Activated naive CD4-positive, alpha-beta T cell treated with anti-CD3 and anti-CD28 coated beads, Interleukin-2, amount 10 ng/mL, durations not matched to agents 7 days and 5 days (primary cell): ENCODE results near the gene TMEM134.

Experiments
- CTCF ChIA-PET: fragments of 350-600 bp; sonication (Branson Sonifier 250); formaldehyde crosslinking; loops from one replicate; lab custom pipeline; 2021; ENCODE audit warnings: antibody characterized with exemption; lab: Charles Lee
- DNase-seq: peaks from one replicate; pipeline ENCODE4 v3.0.0-alpha.2; 2020
- H3K27ac Mint-ChIP-seq: one replicate; pipeline ENCODE4 v1.8.0; 2021; ENCODE audit warnings: mild to moderate bottlenecking, moderate library complexity, mixed read lengths
- H3K27me3 Mint-ChIP-seq: one replicate; pipeline ENCODE4 v1.8.0; 2021; ENCODE audit warnings: mild to moderate bottlenecking, mixed read lengths
- H3K36me3 Mint-ChIP-seq: one replicate; pipeline ENCODE4 v1.8.0; 2021; ENCODE audit warnings: mixed read lengths
- H3K4me1 Mint-ChIP-seq: one replicate; pipeline ENCODE4 v1.8.0; 2021; ENCODE audit warnings: mixed read lengths
- H3K4me3 Mint-ChIP-seq: one replicate; pipeline ENCODE4 v1.8.0; 2021; ENCODE audit warnings: mild to moderate bottlenecking, moderate library complexity, mixed read lengths
- H3K9me3 Mint-ChIP-seq: one replicate; pipeline ENCODE4 v1.8.0; 2021; ENCODE audit warnings: mixed read lengths

Gene TMEM134

DNA sequence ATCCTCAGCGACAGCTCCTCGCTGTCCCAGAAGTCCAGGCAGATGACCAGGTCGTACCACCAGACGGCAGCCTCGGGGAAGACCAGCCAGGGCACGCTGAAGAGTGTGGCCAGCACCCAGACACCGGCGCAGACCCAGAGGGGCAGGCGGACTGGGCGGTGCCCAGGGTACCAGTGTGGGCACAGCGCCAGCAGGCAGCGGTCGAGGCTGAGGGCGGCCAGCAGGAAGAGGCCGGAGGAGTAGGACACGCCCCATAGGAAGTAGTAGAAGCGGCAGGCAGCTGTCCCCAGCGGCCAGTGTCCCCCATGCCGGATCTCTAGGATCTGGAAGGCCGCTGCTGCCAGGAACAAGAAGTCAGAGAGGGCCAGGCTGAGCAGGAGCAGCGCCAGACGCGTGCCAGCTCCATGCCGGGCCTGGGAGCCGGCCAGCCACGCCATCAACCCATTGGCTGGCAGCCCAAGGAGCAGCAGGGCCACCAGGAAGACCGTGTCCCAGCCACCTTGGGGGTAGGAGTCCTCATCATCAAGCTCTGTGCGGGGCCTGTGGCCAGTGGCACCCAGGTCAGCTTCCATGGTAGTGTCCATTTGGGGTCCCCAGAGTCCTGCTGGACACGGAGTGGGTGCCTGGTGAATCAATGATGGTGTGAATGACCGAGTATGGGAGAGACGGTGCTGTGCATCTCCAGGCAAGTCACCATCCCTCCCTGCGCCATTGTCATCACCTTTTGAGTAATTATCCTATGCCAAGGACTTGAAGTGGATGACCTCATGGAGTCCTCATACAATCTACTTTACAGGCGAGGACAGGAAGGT lies 16.7 kb downstream of the TMEM134 start, which contains the start of gene GPR152:
Gene GPR152, minus strand, starts transcription at position 589 of the 812 bp plus-strand sequence. Its CDS starts 5 bp downstream, at position 584.
- no peak within 1 kb of the TSS for H3K4me3 Mint-ChIP-seq
- peaks cover 2% of the 10 kb centered on the region for H3K36me3 Mint-ChIP-seq
- peak within 1 kb of the TSS; percentile 49 for H3K27ac Mint-ChIP-seq
- peaks cover 51% of the 10 kb centered on the region for H3K27me3 Mint-ChIP-seq
- peaks cover 19% of the 10 kb centered on the region for H3K4me1 Mint-ChIP-seq
- H3K9me3 Mint-ChIP-seq, result no peaks in the 10 kb centered on the region
- no peak for DNase-seq
- CTCF ChIA-PET, result no interaction called here

DNA sequence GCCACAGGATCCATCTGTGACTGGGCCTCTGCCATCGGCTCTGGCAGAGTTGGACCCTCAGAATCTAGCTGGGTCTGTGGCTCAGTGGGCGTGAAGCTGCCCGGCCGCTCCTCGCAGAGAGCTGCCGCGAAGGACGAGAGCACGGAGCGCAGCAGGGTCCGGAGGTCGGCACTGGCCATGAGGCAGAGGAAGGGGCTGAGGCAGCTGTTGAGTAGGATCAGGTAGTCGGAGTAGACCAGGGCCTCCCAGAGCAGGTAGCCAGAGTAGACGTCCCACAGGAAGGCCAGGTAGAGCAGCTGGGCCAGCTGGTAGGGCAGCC lies 17.4 kb downstream of the TMEM134 start:
- H3K9me3 Mint-ChIP-seq, result no peaks in the 10 kb centered on the region
- CTCF ChIA-PET, result no interaction called here
- peaks cover 44% of the 10 kb centered on the region for H3K27me3 Mint-ChIP-seq
- no peak overlapping the region for H3K27ac Mint-ChIP-seq
- no peak overlapping the region for H3K4me3 Mint-ChIP-seq
- peaks cover 2% of the 10 kb centered on the region for H3K36me3 Mint-ChIP-seq
- peaks cover 26% of the 10 kb centered on the region for H3K4me1 Mint-ChIP-seq
- no peak for DNase-seq

DNA sequence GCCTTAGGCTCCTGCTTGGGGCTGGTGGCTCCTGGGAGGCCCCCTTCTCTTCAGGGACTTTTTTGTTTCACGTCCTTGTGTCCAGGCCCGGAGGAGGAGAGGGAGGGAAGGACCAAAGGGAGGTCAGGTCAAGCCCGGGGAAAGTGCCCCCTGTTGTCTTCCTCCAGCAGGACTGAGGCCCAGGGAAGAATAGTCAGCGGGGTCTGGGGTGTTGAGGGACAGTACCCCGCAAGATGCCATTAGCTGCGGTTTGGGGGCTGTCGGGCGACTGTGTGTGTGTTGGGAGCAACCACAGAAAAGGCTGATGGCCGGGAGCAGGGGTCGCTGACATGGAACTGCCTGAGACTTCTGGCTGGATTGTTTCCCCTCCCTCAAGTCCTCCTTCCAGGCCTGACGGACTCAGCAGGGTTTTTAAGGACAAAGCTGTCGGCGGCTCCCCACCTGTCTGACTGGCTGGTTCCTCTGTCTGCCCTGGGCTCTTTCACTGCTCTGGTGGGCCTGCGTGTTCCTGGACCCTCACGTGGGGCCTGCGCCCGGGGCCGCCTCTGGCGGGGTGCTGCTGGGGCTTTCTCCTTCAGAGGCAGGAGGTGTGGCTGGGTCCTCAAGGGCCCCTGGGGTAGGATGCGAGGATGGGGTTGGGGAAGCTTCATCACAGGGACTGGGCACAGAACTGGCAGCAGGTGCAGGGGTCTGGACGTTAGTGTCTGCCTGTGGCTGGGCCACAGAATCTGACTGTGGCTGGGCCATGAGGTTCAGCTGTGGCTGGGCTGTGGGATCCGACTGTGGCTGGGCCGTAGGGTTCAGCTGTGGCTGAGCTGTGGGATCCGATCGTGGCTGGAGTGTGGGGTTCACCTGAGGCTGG lies 18.0 kb downstream of the TMEM134 start:
- CTCF ChIA-PET, result no interaction called here
- Mint-ChIP-seq H3K27me3 (peaks cover 38% of the 10 kb centered on the region), H3K4me1 (peaks cover 32% of the 10 kb centered on the region), H3K9me3 (no peaks in the 10 kb centered on the region), H3K27ac (no peak overlapping the region), H3K36me3 (peaks cover 2% of the 10 kb centered on the region), H3K4me3 (no peak overlapping the region)
- no peak for DNase-seq

DNA sequence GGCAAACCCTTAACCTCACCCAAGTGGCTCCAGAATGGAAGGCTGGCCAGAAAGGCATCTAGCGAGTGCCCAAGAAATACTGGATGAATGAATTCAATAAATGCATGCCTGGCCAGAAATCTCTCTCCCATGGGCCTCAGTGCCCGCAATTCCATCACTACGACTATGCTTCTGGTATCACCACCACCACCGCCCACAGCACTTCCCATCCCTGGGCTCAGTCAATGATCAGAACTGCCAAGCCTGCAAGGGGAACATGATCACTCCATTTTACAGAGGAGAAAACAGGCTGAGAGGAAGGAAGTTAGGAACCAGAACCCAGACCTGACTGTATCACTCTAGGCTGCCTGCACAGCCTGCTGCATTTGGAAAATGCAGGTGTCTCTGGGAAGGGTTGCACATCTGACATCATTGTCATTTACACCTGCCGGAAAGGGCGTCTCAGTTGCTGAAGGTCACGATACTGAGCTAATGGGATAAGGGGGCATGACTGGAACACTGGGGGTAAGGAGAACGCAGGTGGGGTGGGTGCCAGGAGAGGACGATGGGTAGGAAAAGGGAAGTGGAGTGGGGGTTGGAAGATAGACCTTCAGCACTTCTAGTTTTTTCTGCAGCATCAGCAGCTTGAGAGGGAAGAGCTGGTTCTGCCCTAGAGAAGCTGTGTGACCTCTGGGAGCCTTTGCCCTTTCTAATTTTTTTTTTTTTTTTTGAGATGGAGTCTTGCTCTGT lies 19.8 kb downstream of the TMEM134 start:
- no peak overlapping the region for H3K4me3 Mint-ChIP-seq
- CTCF ChIA-PET, result no interaction called here
- peaks cover 49% of the 10 kb centered on the region for H3K4me1 Mint-ChIP-seq
- peaks cover 30% of the 10 kb centered on the region for H3K27me3 Mint-ChIP-seq
- H3K9me3 Mint-ChIP-seq, result no peaks in the 10 kb centered on the region
- H3K36me3 Mint-ChIP-seq, result peaks cover 2% of the 10 kb centered on the region
- H3K27ac Mint-ChIP-seq, result peak overlapping the region; percentile 25
- no peak for DNase-seq

DNA sequence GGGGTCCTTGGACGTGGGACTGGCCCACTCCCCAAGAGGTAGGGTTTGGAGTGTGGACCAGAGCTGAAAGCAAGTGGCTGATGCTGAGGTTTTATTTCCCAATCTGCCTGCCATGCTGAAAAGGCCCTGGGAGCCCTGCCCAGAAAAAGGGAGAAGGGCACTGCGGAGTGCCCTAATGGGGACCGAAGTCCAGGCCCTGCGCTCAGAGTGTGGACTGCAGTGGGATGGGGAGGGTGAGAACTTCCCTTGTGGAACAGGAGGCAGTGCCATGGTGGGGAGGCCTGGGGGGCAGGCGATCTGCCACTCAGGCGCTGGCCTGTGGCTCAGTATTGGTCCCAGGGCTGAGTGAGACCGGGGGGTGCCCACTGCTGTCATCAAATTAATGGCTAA lies 20.8 kb downstream of the TMEM134 start:
- peaks cover 30% of the 10 kb centered on the region for H3K27me3 Mint-ChIP-seq
- H3K27ac Mint-ChIP-seq, result peak overlapping the region; percentile 69
- peaks cover 2% of the 10 kb centered on the region for H3K36me3 Mint-ChIP-seq
- H3K9me3 Mint-ChIP-seq, result no peaks in the 10 kb centered on the region
- peak overlapping the region; percentile 12 for H3K4me3 Mint-ChIP-seq
- no peak for DNase-seq
- peaks cover 55% of the 10 kb centered on the region for H3K4me1 Mint-ChIP-seq
- CTCF ChIA-PET, result interaction anchor here (1.6 kb wide), 1 partner anchor 9 kb away, joined by 7 read pairs; no protein-coding TSS in a partner anchor

DNA sequence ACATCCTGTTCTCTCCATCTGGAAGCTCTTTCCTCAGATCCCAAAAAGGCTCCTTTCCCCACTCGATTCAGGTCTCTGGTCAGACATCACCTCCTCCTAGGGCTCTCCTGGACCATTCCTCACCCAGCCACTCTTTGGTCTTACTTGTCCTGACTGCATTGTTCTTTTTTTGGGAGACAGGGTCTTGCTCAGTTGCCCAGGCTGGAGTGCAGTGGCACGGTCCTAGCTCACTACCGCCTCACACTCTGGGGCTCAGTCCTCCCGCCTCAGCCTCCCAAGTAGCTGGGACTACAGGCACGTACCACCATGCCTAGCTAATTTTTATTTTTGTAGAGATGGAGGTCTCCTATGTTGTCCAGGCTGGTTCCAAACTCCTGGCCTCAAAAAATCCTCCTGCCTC lies 23.5 kb downstream of the TMEM134 start:
- CTCF ChIA-PET, result interaction anchor here (0.7 kb wide), 1 partner anchor 116 kb away, joined by 3 read pairs; no protein-coding TSS in a partner anchor
- Mint-ChIP-seq H3K36me3 (peaks cover 7% of the 10 kb centered on the region), H3K4me1 (peaks cover 79% of the 10 kb centered on the region), H3K9me3 (no peaks in the 10 kb centered on the region), H3K4me3 (peak overlapping the region; percentile 73), H3K27ac (peak overlapping the region; percentile 90), H3K27me3 (peaks cover 17% of the 10 kb centered on the region)
- DNase-seq, result no peak

DNA sequence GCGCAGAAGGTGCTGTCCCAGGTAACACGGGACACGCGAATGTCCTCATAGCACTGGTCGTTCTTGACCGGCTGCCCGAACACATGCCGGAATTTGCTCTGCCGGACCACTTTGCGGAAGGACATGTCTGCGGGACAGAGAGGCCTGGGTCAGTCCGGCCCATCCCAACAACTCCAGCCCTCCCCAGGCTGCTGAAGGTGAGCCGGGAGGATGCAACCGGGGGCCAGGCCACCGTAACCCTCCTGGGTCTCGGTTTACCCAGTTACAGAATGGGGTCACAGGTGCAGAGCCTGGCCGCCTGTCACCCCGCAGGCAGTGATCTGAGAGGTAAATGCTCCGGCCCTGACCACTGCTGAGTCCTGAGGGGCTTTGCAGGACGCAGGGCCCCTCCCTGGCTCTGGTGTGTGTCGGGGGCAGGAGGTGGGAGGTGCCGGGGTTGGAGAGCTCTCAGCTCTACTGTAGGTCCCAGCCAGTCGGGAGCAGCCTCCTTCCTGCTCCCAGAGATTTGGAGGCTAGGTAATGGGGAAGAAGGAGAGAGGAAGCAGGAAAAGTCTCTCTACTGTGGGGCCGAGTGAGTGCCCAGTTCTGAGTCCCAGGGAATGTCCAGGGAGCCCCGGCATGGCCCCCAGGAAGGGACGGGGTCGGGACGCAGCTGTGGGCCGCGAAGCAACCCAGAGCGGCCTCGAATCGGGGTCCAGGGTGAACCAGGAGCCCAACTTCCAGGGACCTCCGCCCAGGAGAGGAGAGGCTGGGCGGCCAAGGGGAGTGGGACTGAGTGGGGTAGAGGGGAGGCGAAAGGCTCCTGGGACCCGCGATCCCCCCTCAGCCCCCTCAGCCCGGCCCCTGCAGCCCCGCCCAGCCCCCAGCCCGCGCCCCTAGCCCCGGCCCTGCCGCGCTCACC lies 26.3 kb downstream of the TMEM134 start:
- H3K4me1 Mint-ChIP-seq, result peaks cover 79% of the 10 kb centered on the region
- no peaks in the 10 kb centered on the region for H3K9me3 Mint-ChIP-seq
- no peaks in the 10 kb centered on the region for H3K27me3 Mint-ChIP-seq
- no peak for DNase-seq
- peaks cover 23% of the 10 kb centered on the region for H3K36me3 Mint-ChIP-seq
- H3K4me3 Mint-ChIP-seq, result peak overlapping the region; percentile 46
- CTCF ChIA-PET, result no interaction called here
- H3K27ac Mint-ChIP-seq, result peak overlapping the region; percentile 86

DNA sequence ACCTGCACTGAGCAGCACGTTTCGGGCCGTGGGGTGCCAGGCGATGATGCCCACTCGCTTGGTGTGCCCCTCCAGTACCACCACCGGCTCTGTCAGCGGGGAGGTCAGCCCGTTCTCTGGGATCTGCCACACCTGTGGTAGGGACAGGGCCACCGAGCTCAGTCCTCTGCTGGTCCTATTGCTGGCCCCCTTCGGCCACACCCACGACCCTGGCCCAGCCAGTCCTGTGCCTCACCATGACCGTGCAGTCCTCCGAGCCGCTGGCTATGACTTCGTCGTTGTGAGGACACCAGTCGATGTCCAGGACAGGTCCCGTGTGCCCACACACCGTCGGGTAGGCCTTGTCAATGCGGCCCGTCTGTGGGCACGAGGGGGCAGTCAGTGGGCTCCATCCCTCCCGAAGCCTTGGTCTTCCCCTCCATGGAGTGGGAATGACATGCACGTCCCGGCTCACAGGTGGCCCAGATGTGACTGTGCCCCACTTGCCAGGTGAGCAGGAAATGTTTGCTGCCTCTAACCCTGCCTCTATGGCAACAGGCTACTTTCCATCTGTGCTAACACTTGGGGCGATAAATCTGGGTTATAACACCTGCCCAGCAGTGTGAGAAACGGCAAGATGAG lies 27.2 kb downstream of the TMEM134 start:
- CTCF ChIA-PET, result interaction anchor here (6.3 kb wide), 1 partner anchor 40 kb away, joined by 36 read pairs; the partner anchor contains the start of genes PPP1CA and TBC1D10C

DNA sequence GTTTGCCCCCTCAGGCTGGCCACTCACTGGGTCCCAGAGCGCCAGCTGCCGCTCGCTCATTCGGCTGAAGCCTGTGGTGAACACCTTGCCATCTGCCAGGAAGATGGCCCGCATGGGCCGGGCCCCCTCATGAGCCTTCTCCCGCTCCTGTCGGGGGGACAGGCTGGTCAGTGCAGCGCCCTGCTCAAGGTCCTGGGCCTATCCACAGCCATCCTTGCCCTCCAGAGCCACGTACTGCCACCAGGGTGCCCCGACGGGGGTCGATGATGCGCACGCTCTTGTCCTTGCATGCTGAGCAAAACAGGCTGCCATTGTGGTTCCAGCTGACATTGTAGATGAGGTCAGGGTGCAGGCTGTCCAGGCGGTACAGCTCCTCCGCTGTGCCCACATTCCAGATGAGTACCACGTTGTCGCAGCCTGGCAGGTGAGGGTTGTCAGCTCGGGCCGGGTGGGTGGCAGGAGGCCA lies 27.9 kb downstream of the TMEM134 start:
- no peak for DNase-seq
- Mint-ChIP-seq H3K9me3 (no peaks in the 10 kb centered on the region), H3K4me3 (peak overlapping the region; percentile 100), H3K27ac (peak overlapping the region; percentile 72), H3K27me3 (peaks cover 4% of the 10 kb centered on the region), H3K36me3 (peaks cover 35% of the 10 kb centered on the region), H3K4me1 (peaks cover 67% of the 10 kb centered on the region)
- CTCF ChIA-PET, result interaction anchor here (0.7 to 6.3 kb wide), 2 partner anchors 27 to 39 kb away, joined by 3 to 36 read pairs; partner anchors contain the start of genes PPP1CA and TBC1D10C

More for the DNA sequence above, 27.2 kb downstream of the TMEM134 start:
- Mint-ChIP-seq H3K27me3 (peaks cover 4% of the 10 kb centered on the region), H3K36me3 (peaks cover 29% of the 10 kb centered on the region), H3K4me1 (peaks cover 70% of the 10 kb centered on the region), H3K27ac (peak overlapping the region; percentile 86), H3K9me3 (no peaks in the 10 kb centered on the region), H3K4me3 (peak overlapping the region; percentile 46)
- no peak for DNase-seq

DNA sequence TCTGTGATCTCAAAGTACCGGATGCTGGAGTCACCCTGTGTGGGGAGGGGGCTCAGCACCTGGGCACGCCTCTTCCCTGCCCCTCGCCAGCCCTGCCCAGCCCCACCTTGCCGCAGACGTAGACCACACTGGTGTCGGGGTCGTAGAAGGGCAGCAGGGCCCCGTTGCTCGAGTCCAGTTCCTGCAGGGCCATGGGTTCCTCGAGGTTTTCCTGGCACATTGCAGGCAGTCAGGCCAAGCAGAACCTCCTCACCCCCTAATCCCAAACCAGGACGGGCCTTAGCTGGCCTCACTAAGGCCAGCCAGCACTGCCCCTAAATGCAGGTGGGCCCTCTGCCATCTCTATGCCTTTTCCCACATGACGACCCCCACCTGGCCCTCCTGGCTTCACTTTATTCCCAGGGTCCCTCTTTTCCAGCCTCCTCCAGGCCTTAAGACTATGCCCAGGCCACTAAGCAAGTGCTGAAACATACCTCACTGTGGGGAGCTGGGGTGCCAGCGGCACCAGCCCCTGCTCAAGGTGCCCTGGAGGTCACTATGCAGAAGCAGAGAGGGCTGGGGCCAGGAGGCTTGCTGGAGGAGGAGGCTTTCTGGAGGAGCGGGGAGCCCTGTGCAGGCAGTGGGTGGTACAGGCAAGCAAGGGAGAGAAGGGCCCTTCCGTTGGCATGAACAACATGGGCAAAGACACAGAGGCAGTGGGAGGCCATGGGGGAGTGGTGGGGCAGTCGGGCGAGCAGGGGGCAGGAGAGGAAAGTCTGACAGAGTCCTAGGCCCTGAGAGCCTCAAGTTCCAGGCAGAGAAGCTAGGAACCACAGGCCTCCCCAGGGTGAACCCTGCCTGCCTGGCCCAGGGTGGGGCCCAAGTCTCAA lies 28.6 kb downstream of the TMEM134 start:
- peaks cover 65% of the 10 kb centered on the region for H3K4me1 Mint-ChIP-seq
- H3K4me3 Mint-ChIP-seq, result peak overlapping the region; percentile 100
- no peaks in the 10 kb centered on the region for H3K9me3 Mint-ChIP-seq
- peaks cover 40% of the 10 kb centered on the region for H3K36me3 Mint-ChIP-seq
- peak overlapping the region; percentile 97 for H3K27ac Mint-ChIP-seq
- peak; percentile 70 for DNase-seq
- CTCF ChIA-PET, result interaction anchor here (0.7 to 6.3 kb wide), 3 partner anchors 28 to 44 kb away, joined by 3 to 36 read pairs (median 5); partner anchors contain the start of genes PPP1CA and TBC1D10C
- H3K27me3 Mint-ChIP-seq, result peaks cover 4% of the 10 kb centered on the region

DNA sequence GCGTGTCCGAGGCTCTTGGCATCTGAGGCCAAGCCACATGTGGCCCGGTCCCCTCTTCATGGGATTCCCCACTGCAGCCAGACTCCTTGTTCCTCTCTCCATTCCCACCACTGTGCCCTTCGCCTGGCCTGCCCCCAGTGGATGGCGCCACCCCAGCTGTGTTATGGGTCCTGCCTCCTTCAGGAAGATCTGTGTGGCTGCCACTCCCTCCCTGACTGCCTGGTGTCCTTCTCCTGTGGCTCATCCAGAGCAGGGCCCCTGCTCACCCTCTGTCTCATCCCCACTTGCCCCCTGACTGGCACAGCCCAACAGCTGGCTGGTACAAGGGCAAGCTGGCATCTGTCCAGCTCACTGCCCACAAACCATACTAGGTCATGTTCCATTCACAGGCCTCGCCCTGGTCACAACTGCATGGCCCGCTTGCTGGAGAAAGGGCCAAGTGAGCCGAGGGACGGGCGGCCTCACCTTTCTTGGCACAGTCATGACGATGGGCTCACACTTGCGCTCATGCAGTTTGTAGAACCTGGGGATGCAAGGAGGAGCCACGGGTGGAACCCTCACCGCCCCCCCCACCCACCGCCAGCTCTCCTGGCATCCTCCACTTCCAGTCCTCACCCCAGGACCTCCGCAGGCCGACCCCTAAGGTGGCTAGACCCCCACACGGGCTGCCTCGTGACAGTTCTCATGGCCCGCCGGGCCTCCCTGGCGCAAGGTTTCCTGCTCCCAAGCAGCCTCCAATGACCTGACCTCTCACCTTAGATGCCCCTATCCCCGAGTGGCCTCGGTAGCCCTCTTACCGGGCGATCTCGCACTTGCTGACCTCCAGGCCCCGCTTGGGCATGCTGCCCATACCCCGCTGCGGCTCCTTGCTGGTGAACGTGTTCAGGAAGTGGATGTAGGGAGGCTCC lies 29.5 kb downstream of the TMEM134 start:
- H3K4me3 Mint-ChIP-seq, result peak overlapping the region; percentile 100
- peaks cover 4% of the 10 kb centered on the region for H3K27me3 Mint-ChIP-seq
- CTCF ChIA-PET, result interaction anchor here (0.7 to 6.3 kb wide), 12 partner anchors 8 to 88 kb away, joined by 3 to 36 read pairs (median 4); partner anchors contain the start of genes PPP1CA and TBC1D10C
- peak overlapping the region; percentile 97 for H3K27ac Mint-ChIP-seq
- H3K4me1 Mint-ChIP-seq, result peaks cover 62% of the 10 kb centered on the region
- peaks cover 44% of the 10 kb centered on the region for H3K36me3 Mint-ChIP-seq
- H3K9me3 Mint-ChIP-seq, result no peaks in the 10 kb centered on the region
- DNase-seq, result peak; percentile 70
